Heart left ventricle (tissue), 13 donors: ENCODE measurements around the gene PARG.
"Not testable (repeated sequence)": the region's sequence is repeated elsewhere in the genome, so short reads cannot be mapped to it uniquely, and the experiment has no call there.

Experiments
- POLR2A ChIP-seq, 2 donors: fragments of 450-650 bp; IDR thresholded peaks; one replicate each; pipeline ENCODE4 v1.6.1; 2017; ENCODE audit warnings: antibody characterized with exemption in 2 of 2, mild to moderate bottlenecking in 2 of 2, moderate library complexity in 2 of 2
- TF ChIP-seq, protein P1 (sequence below), 12 donors: fragments of 200-600 bp; sonication (generic) in 4 of 12; IDR thresholded peaks; one replicate each; pipeline versions ENCODE4 v1.5.0 to v1.8.0; 2018 to 2022; ENCODE audit warnings: antibody characterized with exemption in 12 of 12, mild to moderate bottlenecking in 5 of 12
- donor health status: ischemic (EF 13 %, LVEDD 7.1; RV severe dilation, severe dysfunction).
- donor health status: DM: no; HTN: yes; CAD: no.
- donor health status: DM: no; HTN: no; CAD: no.
- donor health status: ischemic (EF 25% LVEDD 6.9; RV normal size, moderate dysfunction).
- donor health status: ischemic (EF 25% LVEDD 5.7; RV mildly dilated, moderate dysfunction).
- donor health status: ischemic (EF 35%, LVEDD 5.7; RV mildly dilated, moderate dysfunction).
- donor health status: nonischemic (EF 11% LVEDD 7.7; RV severe dilation, severe dysfunction).
- donor health status: DM: yes; HTN: yes; CAD: no.
- donor health status: PGD.
- donor health status: ischemic (EF 29% LVEDD 5.4; RV normal size, mild dysfunction).
- donor health status: nonischemic (EF 23%, LVEDD 6.1; RV moderate dilation, normal function).

GRCh38 chr10:49882327-49882726 is 59.5 kb downstream of the PARG start:
- TF ChIP-seq, protein P1, sequence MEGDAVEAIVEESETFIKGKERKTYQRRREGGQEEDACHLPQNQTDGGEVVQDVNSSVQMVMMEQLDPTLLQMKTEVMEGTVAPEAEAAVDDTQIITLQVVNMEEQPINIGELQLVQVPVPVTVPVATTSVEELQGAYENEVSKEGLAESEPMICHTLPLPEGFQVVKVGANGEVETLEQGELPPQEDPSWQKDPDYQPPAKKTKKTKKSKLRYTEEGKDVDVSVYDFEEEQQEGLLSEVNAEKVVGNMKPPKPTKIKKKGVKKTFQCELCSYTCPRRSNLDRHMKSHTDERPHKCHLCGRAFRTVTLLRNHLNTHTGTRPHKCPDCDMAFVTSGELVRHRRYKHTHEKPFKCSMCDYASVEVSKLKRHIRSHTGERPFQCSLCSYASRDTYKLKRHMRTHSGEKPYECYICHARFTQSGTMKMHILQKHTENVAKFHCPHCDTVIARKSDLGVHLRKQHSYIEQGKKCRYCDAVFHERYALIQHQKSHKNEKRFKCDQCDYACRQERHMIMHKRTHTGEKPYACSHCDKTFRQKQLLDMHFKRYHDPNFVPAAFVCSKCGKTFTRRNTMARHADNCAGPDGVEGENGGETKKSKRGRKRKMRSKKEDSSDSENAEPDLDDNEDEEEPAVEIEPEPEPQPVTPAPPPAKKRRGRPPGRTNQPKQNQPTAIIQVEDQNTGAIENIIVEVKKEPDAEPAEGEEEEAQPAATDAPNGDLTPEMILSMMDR (IDR thresholded peaks at IDR 0.05): not testable (repeated sequence)
- not testable (repeated sequence) for TF ChIP-seq POLR2A (IDR thresholded peaks at IDR 0.05)
